Stomach (tissue), 9 donors: ENCODE data around the gene AVEN. TPM values are rescaled to one million over a fixed set of nuclear protein-coding genes. Genes with fewer than 3 reads are reported as not detected.

Source experiments
- DNase-seq, 2 donors: peaks; one replicate each; pipeline versions ENCODE4 v3.0.0 to v3.0.0-alpha.2; 2013 to 2019
- H3K27ac ChIP-seq, 5 donors: fragments of 200-600 bp in 4 of 5; sonication (generic) in 4 of 5; one replicate each; pipeline ENCODE4 v1.5.1; 2013 to 2019; ENCODE audit warnings: mild to moderate bottlenecking in 1 of 5, moderate library complexity in 1 of 5
- H3K27me3 ChIP-seq, 3 donors: fragments of 200-600 bp; sonication (generic); one replicate each; pipeline ENCODE4 v1.5.1; 2017 to 2019; ENCODE audit warnings: mixed run types in 1 of 3
- H3K36me3 ChIP-seq, 4 donors: fragments of 200-600 bp; sonication (generic); 1 replicate in 3 of 4; 2 replicates in 1 of 4; pipeline ENCODE4 v1.5.1; 2016 to 2019
- H3K4me1 ChIP-seq, 4 donors: fragments of 200-600 bp; sonication (generic); one replicate each; pipeline ENCODE4 v1.5.1; 2016 to 2019
- H3K4me3 ChIP-seq, 4 donors: fragments of 200-600 bp; sonication (generic) in 3 of 4; one replicate each; pipeline ENCODE4 v1.5.1; 2016 to 2019; ENCODE audit warnings: mild to moderate bottlenecking in 1 of 4
- H3K9me3 ChIP-seq, 4 donors: fragments of 200-600 bp; sonication (generic); one replicate each; pipeline ENCODE4 v1.5.1; 2016 to 2019
- CTCF ChIP-seq, 7 experiments: fragments of 450-650 bp in 4 of 7; fragments of 200-600 bp in 3 of 7; sonication (generic) in 3 of 7; IDR thresholded peaks; one replicate each; pipeline ENCODE4 v1.5.1; 2016 to 2019; ENCODE audit warnings: antibody characterized with exemption in 7 of 7, control low read depth in 2 of 7, mild to moderate bottlenecking in 1 of 7
- EP300 ChIP-seq: sonication (generic); formaldehyde crosslinking; IDR thresholded peaks from one replicate; pipeline ENCODE4 v1.6.1; 2017; ENCODE audit warnings: antibody characterized with exemption
- POLR2A ChIP-seq, 4 donors: fragments of 450-650 bp; IDR thresholded peaks; one replicate each; pipeline ENCODE4 v1.6.1; 2016; ENCODE audit warnings: antibody characterized with exemption in 4 of 4, control low read depth in 2 of 4, mild to moderate bottlenecking in 1 of 4, moderate library complexity in 1 of 4
- POLR2AphosphoS5 ChIP-seq, 3 donors: sonication (generic); formaldehyde crosslinking; IDR thresholded peaks; one replicate each; pipeline ENCODE4 v1.6.1; 2016; ENCODE audit warnings: antibody characterized with exemption in 3 of 3
- WGBS, 5 donors: extraction: QIAGEN DNeasy Blood & Tissue Kit in 3 of 5; methylation state at CpG; one replicate each; pipeline versions ENCODE4 v1.1.5 to v1.1.7; 2013 to 2018; 5-methylcytosine and 5-hydroxymethylcytosine counted together
- intact Hi-C: fragments of 100-400 bp; cut with DNase I; formaldehyde crosslinking; loops from one replicate; pipeline ENCODE4 v1.15.1; 2023; ENCODE audit warnings: low total_unique reads
- polyA plus RNA-seq, 3 donors: library from polyadenylated mRNA; stranded (reverse); fragments of 200-250 nt; gene quantifications; one replicate each; pipeline ENCODE4 v1.2.3, GENCODE V29; 2013
- total RNA-seq, 5 donors: library from RNA; depleted of rRNA; stranded (reverse); fragments of >200 nt; gene quantifications; one replicate each; pipeline versions ENCODE4 v1.1.0 to v1.2.3, GENCODE V29; 2014 to 2016
- donor health status: healthy with polysubstance abuse.
- donor health status: Bipolar disorder and iron deficiency.
- donor health status: healthy.

Gene AVEN
- total and polyA plus RNA-seq, 8 donors = 8.6 to 89.8 (median 14.4) TPM; not detected in 1

GRCh38 chr15:33913459-33913858 lies 125.5 kb downstream of the AVEN start:
- TF ChIP-seq POLR2A (IDR thresholded peaks at IDR 0.05) (no peak), EP300 (no peak), CTCF (IDR thresholded peaks at IDR 0.05) (no peak), POLR2AphosphoS5 (IDR thresholded peaks at IDR 0.05) (no peak)
- Histone ChIP-seq H3K36me3 (no peaks in the 10 kb centered on the region), H3K27me3 (no peaks in the 10 kb centered on the region), H3K9me3 (no peaks in the 10 kb centered on the region), H3K27ac (no peak overlapping the region), H3K4me3 (no peak overlapping the region), H3K4me1 (peaks cover 0 to 7% (median 0%) of the 10 kb centered on the region in 4 donors)
- no peak for DNase-seq
- 91 to 95% (median 92%) methylated on average over 1 of the region's 1 CpG for WGBS, 5 donors
- intact Hi-C loops = no loop called here

- no peaks in the 10 kb centered on the region for H3K36me3 ChIP-seq
- H3K27me3 ChIP-seq = no peaks in the 10 kb centered on the region
- intact Hi-C loops = no loop called here
- no peak for TF ChIP-seq POLR2AphosphoS5 (IDR thresholded peaks at IDR 0.05)
- TF ChIP-seq POLR2A (IDR thresholded peaks at IDR 0.05) = no peak
- TF ChIP-seq CTCF (IDR thresholded peaks at IDR 0.05) = no peak
- no peak for TF ChIP-seq EP300
- DNase-seq = no peak
- no peak overlapping the region for H3K27ac ChIP-seq
- H3K9me3 ChIP-seq = no peaks in the 10 kb centered on the region
- H3K4me3 ChIP-seq = no peak overlapping the region
- H3K4me1 ChIP-seq = peaks cover 0 to 7% (median 0%) of the 10 kb centered on the region in 4 donors
Measured at GRCh38 chr15:33912326-33912725, 126.7 kb downstream of the AVEN start.

GRCh38 chr15:33910741-33911140 lies 128.3 kb downstream of the AVEN start:
- Histone ChIP-seq H3K4me1 (peaks cover 0 to 4% (median 0%) of the 10 kb centered on the region in 4 donors), H3K9me3 (no peaks in the 10 kb centered on the region), H3K27me3 (no peaks in the 10 kb centered on the region), H3K4me3 (no peak overlapping the region), H3K27ac (no peak overlapping the region), H3K36me3 (no peaks in the 10 kb centered on the region)
- TF ChIP-seq POLR2A (IDR thresholded peaks at IDR 0.05) (no peak), POLR2AphosphoS5 (IDR thresholded peaks at IDR 0.05) (no peak), CTCF (IDR thresholded peaks at IDR 0.05) (no peak), EP300 (no peak)
- intact Hi-C loops = no loop called here
- 89 to 93% (median 91%) methylated on average over 3 of the region's 3 CpGs for WGBS, 5 donors
- DNase-seq = no peak

GRCh38 chr15:33908406-33908805 lies 130.6 kb downstream of the AVEN start:
- WGBS, 5 donors = 75 to 94% (median 88%) methylated on average over 3 of the region's 3 CpGs
- Histone ChIP-seq H3K4me1 (no peaks in the 10 kb centered on the region), H3K36me3 (no peaks in the 10 kb centered on the region), H3K27me3 (no peaks in the 10 kb centered on the region), H3K9me3 (no peaks in the 10 kb centered on the region), H3K27ac (no peak overlapping the region), H3K4me3 (no peak overlapping the region)
- intact Hi-C loops = no loop called here
- no peak for TF ChIP-seq POLR2A (IDR thresholded peaks at IDR 0.05)
- no peak for TF ChIP-seq CTCF (IDR thresholded peaks at IDR 0.05)
- no peak for TF ChIP-seq EP300
- no peak for TF ChIP-seq POLR2AphosphoS5 (IDR thresholded peaks at IDR 0.05)
- DNase-seq = no peak
